ENCODE measurements around the gene MAGED2.

The MAGED2 gene

DNA sequence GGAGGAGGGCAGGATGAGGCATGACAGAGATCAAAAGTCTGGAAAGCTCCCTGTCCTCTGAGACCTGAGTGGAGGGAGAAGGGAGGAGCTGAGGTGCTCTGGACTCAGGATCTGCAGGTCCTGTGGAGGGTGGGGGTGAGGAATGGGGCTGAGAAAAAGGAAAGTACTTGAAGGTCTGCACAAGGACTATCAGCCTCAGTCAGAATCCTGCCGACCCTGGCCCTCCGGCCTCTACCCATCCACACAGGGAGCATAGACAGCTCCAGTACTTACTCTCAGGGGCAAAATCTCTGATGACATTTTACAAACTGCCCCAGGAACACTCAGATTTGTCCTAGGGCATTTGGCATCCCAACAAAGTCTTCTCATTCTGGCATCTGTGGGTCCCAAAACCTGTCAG, 8.5 kb upstream of the MAGED2 start:
- H3K27me3 Mint-ChIP-seq: no peaks in the 10 kb centered on the region
- H3K4me1 Mint-ChIP-seq: no peaks in the 10 kb centered on the region
- ATAC-seq (replicated peaks; ENCODE audit: extremely low read depth, poor library complexity, severe bottlenecking): no peak
- H3K36me3 Mint-ChIP-seq (ENCODE audit: insufficient read depth): no peaks in the 10 kb centered on the region
- H3K9me3 Mint-ChIP-seq: no peaks in the 10 kb centered on the region
- H3K4me3 Mint-ChIP-seq: no peak overlapping the region
- DNase-seq (ENCODE audit: low spot score in 2 of 2): no peak
- H3K27ac Mint-ChIP-seq (ENCODE audit: low read depth): no peak overlapping the region

DNA sequence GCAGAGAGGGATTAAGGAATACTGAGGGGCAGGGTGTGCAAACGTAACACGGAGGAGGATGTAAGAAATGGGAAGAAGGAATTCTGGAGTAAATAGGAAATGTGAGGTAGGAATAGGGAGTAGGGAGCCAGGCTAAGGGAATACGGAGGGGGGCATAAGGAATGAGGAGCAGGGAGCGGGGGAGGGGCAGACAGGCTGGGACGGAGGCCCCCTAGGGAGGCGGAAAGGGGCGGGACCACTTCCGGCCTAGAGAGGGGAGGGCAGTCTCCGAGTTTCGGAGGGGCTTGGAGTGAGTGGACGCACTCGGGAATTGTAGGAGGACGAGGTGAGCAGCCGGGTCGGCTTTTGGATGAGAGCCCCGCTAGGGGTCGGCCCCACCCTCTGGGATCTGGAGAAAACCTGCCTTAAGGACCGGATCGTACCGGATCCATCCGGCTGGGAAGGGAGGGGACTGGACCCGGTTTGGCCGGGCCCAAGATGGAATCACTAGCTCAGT, 612 bp downstream of the MAGED2 start:
- H3K9me3 Mint-ChIP-seq: no peaks in the 10 kb centered on the region
- peak overlapping the region; percentile 97 for H3K27ac Mint-ChIP-seq (ENCODE audit: low read depth)
- H3K4me3 Mint-ChIP-seq: peak overlapping the region; percentile 88
- ATAC-seq (replicated peaks; ENCODE audit: extremely low read depth, poor library complexity, severe bottlenecking): peak; percentile 44
- DNase-seq (ENCODE audit: low spot score in 2 of 2): peak in 1 of 2 donors; percentile 16
- H3K4me1 Mint-ChIP-seq: peaks cover 26% of the 10 kb centered on the region
- H3K36me3 Mint-ChIP-seq (ENCODE audit: insufficient read depth): peaks cover 34% of the 10 kb centered on the region
- H3K27me3 Mint-ChIP-seq: no peaks in the 10 kb centered on the region

DNA sequence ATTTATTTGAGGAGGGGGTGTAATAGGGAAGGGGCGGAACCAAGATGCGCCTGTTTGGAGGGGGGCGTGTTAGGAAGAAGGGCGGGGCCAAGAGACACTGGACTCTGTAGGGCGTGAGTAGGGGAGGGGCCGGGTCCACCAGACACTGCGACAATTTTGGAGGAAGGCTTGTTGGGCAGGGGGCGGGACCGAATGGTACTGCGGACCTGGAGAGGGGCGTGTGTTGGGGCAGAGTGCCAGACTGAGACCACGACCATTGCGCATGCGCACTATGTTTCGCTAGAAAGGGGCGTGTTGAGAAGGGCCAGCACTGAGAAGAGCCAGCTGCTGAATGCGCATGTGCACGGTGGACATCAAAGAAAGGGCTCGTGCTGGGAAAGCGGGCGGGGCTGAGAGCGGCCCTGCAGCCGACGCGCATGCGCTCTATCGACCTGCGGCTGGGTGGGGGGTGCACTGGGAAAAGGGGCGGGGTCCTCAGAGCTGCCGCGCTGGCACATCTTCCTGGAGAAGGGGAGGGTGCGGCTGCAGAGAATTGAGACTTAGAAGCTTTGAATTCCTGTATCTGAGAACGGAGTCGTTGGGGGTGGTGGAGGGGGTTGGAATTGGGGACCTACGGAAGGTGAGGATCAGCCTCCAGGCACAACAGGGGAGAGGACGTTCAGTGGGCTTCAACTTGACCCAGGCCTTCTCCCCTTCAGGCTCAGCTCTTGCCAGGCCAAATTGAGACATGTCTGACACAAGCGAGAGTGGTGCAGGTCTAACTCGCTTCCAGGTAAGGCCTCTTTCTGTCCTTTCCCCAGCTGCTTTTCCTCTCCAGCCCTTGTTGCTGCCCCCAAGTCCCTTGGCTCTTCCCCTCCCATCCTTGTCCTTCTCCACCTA, 1.3 kb downstream of the MAGED2 start:
- ATAC-seq (replicated peaks; ENCODE audit: extremely low read depth, poor library complexity, severe bottlenecking) (peak; percentile 65), DNase-seq (ENCODE audit: low spot score in 2 of 2) (peak; percentile 77 to 86)
- H3K4me1 Mint-ChIP-seq: peaks cover 26% of the 10 kb centered on the region
- H3K36me3 Mint-ChIP-seq (ENCODE audit: insufficient read depth): peaks cover 37% of the 10 kb centered on the region
- peak overlapping the region; percentile 97 for H3K27ac Mint-ChIP-seq (ENCODE audit: low read depth)
- H3K27me3 Mint-ChIP-seq: no peaks in the 10 kb centered on the region
- peak overlapping the region; percentile 88 for H3K4me3 Mint-ChIP-seq
- no peaks in the 10 kb centered on the region for H3K9me3 Mint-ChIP-seq

DNA sequence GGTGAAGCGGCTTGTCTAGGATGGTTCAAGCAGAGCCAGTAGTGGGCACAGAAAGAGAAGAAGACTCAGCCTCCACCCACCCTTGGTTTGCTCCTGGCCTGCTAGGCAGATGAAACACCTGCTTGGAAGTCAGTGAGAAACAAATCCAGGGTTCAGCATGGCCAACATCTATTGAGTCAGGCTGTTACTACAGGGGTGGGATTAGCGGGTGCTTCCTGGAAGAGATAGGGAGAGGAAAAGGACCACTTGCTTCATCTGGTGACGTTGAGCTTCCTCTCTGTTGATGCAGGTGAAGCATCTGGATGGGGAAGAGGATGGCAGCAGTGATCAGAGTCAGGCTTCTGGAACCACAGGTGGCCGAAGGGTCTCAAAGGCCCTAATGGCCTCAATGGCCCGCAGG, 3.0 kb downstream of the MAGED2 start:
- peaks cover 44% of the 10 kb centered on the region for H3K36me3 Mint-ChIP-seq (ENCODE audit: insufficient read depth)
- no peak for DNase-seq (ENCODE audit: low spot score in 2 of 2)
- no peak for ATAC-seq (replicated peaks; ENCODE audit: extremely low read depth, poor library complexity, severe bottlenecking)

DNA sequence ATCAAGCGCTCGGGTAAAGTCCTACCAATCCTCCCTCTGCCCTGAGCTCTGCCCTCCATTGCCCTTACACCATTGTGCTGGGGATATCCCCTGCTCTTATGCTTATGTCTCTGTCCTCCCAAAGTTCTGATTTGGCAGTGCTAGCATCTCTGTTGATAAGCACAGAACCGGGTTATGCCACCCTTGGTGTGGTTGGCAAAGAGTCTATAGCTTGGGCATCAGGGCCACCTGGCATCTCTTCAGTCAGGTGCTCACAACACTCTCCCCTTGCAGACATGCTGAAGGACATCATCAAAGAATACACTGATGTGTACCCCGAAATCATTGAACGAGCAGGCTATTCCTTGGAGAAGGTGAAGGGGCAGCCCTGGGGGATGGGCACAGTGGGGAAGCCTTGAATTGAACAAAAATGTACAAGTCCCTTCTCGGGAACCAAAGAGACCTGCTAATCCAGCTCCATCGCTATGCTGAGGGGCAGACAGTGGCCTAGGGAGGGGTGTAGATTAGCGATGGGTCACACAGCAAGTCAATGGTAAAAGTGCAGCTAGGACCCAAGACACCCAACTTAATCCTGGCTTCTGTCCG, 3.8 kb downstream of the MAGED2 start:
- no peak for DNase-seq (ENCODE audit: low spot score in 2 of 2)
- no peak for ATAC-seq (replicated peaks; ENCODE audit: extremely low read depth, poor library complexity, severe bottlenecking)
- Mint-ChIP-seq H3K27me3 (no peaks in the 10 kb centered on the region), H3K9me3 (no peaks in the 10 kb centered on the region), H3K4me3 (peak overlapping the region; percentile 36), H3K27ac (ENCODE audit: low read depth) (no peak overlapping the region), H3K4me1 (peaks cover 26% of the 10 kb centered on the region), H3K36me3 (ENCODE audit: insufficient read depth) (peaks cover 46% of the 10 kb centered on the region)

More for the DNA sequence above, 3.0 kb downstream of the MAGED2 start:
- H3K9me3 Mint-ChIP-seq: no peaks in the 10 kb centered on the region
- H3K27ac Mint-ChIP-seq (ENCODE audit: low read depth): no peak overlapping the region
- H3K4me3 Mint-ChIP-seq: no peak overlapping the region
- no peaks in the 10 kb centered on the region for H3K27me3 Mint-ChIP-seq
- peaks cover 26% of the 10 kb centered on the region for H3K4me1 Mint-ChIP-seq

DNA sequence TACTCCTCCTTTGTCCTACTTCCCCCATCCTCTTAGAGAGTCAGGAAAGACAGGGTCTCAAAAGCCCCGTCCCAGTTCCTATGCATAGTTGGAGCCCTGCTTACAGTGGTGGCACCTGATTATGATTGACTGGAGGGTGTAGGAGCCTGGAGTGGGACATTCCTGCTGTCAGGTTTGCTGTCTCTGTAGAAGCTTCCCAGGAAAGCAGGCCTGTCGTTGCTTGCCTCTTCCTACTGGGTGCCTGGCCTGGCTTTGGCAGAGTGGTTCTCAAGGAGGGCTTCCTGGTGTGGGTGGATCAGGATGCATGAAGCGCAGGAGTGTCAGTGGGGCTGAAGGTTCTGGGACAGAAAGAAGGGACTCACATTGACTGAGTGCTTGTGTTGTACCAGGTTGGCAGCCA, 4.8 kb downstream of the MAGED2 start:
- ATAC-seq (replicated peaks; ENCODE audit: extremely low read depth, poor library complexity, severe bottlenecking) (no peak), DNase-seq (ENCODE audit: low spot score in 2 of 2) (no peak)
- H3K27ac Mint-ChIP-seq (ENCODE audit: low read depth): no peak overlapping the region
- H3K9me3 Mint-ChIP-seq: no peaks in the 10 kb centered on the region
- no peaks in the 10 kb centered on the region for H3K27me3 Mint-ChIP-seq
- peaks cover 45% of the 10 kb centered on the region for H3K36me3 Mint-ChIP-seq (ENCODE audit: insufficient read depth)
- H3K4me1 Mint-ChIP-seq: peaks cover 28% of the 10 kb centered on the region
- no peak overlapping the region for H3K4me3 Mint-ChIP-seq

DNA sequence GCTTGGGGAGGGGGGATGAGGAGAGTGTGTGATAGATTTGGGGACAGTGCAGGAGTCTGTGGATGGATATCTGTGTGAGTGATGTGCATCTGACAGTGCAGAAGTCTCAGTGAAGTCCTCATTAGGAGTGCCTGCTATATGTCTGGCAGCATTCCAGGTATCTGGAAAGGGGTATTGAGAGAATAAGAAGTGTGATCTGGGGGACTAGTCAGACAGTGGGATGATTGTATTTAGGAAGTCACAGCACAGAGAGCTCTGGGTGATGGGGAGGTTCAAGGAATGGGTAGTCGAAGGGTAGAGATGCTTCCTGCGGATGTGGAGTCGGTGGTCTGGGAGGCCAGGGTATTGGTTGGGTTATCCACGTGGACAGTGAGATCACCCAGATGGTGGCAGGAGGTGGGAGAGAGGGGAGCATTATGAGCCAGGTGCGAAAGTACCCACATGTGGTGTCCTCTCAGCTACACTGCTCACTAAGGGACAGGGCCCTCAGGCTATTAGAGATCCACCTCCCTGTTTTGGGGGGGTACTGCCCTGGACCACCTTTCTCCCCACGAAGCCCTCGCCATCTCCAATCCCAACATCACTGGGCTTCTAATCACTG, 9.8 kb downstream of the MAGED2 start:
- Mint-ChIP-seq H3K4me1 (peaks cover 6% of the 10 kb centered on the region), H3K4me3 (no peak overlapping the region), H3K9me3 (no peaks in the 10 kb centered on the region), H3K27me3 (no peaks in the 10 kb centered on the region), H3K27ac (ENCODE audit: low read depth) (no peak overlapping the region), H3K36me3 (ENCODE audit: insufficient read depth) (peaks cover 18% of the 10 kb centered on the region)
- DNase-seq (ENCODE audit: low spot score in 2 of 2) (no peak), ATAC-seq (replicated peaks; ENCODE audit: extremely low read depth, poor library complexity, severe bottlenecking) (no peak)

DNA sequence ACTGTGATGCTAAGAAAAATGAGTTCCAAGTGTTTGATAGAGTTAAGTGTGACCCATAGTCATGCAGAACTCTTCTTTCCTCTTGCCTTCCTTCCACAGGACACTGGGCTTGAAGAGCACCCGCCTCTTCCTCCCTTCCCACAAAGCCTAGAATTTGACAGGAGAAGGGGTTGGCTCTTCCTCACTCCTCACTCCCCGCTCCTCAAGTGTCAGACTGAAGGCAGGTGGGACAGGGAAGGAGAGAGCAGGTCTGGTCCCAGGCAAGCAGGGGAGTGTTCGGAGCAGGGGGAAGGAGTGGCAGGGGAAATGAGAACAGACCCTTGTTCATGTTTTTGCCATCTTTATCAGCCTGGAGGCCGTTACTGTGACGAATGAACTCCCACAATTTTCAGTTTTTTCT, 10.7 kb downstream of the MAGED2 start:
- Mint-ChIP-seq H3K27ac (ENCODE audit: low read depth) (no peak overlapping the region), H3K4me1 (peaks cover 6% of the 10 kb centered on the region), H3K36me3 (ENCODE audit: insufficient read depth) (peaks cover 12% of the 10 kb centered on the region), H3K9me3 (no peaks in the 10 kb centered on the region), H3K27me3 (no peaks in the 10 kb centered on the region), H3K4me3 (no peak overlapping the region)
- ATAC-seq (replicated peaks; ENCODE audit: extremely low read depth, poor library complexity, severe bottlenecking) (no peak), DNase-seq (ENCODE audit: low spot score in 2 of 2) (no peak)

DNA sequence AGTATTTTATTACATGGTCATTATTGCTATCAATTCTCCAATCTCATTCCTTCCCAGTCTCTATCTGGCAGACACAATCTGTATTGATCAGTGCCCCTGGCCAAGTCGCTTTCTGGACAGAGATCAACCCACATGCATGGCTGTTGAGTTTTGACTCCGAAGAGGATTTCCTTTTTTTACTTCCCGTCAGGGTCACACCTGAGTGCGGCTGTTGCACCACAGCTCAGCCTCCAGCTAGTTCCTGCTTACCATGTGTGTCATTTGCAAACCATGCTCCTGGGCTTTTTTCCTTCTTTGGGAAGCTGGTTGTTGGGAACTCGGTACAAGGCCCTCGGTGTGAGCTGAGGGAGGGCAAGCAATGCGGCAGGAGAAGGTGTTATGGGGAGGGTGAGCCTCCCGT, 11.7 kb downstream of the MAGED2 start:
- Mint-ChIP-seq H3K9me3 (no peaks in the 10 kb centered on the region), H3K27me3 (no peaks in the 10 kb centered on the region), H3K27ac (ENCODE audit: low read depth) (no peak overlapping the region), H3K36me3 (ENCODE audit: insufficient read depth) (peaks cover 6% of the 10 kb centered on the region), H3K4me1 (peaks cover 6% of the 10 kb centered on the region), H3K4me3 (no peak overlapping the region)
- DNase-seq (ENCODE audit: low spot score in 2 of 2) (no peak), ATAC-seq (replicated peaks; ENCODE audit: extremely low read depth, poor library complexity, severe bottlenecking) (no peak)

DNA sequence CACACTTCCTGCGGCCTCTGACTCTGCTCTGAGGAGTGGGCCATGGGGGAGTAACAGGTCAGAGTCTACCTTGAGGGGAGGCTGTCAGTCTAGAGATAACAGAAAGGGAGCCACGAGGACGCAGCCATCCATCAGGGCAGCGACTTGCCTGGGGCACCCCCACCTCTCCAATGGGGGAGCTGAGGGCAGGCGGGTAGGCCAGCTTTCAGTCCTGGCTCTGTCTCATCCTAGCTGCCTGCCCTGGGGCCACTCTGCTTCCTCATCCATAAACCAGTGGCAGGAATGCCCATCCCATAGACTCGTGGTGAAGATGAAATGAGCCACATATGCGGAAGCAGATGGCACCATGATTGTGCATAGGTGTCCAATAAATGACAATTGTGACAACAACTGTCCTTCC, 13.2 kb downstream of the MAGED2 start:
- no peak for ATAC-seq (replicated peaks; ENCODE audit: extremely low read depth, poor library complexity, severe bottlenecking)
- Mint-ChIP-seq H3K4me3 (no peak overlapping the region), H3K9me3 (no peaks in the 10 kb centered on the region), H3K27me3 (no peaks in the 10 kb centered on the region), H3K27ac (ENCODE audit: low read depth) (no peak overlapping the region), H3K4me1 (peaks cover 6% of the 10 kb centered on the region), H3K36me3 (ENCODE audit: insufficient read depth) (peaks cover 5% of the 10 kb centered on the region)
- no peak for DNase-seq (ENCODE audit: low spot score in 2 of 2)

DNA sequence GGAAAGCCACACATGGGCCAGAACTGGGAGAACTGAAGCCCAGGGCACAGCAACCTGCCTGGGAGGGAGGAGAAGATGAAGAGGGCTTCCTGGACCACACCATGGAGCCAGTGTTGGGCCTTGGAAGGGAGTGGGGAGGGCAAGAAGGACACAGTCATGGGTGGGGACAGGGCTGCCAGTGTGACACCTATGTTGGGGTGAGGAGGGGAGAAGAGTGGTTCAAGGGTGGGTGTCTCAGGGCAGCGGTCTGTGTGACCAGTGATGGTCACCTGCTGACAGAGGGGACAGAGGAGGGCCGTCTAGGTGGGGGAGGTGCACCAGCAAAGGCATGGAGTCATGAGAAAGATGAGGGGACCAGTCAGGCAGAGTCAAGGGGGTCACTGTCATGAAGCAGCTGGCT, 13.8 kb downstream of the MAGED2 start:
- ATAC-seq (replicated peaks; ENCODE audit: extremely low read depth, poor library complexity, severe bottlenecking) (no peak), DNase-seq (ENCODE audit: low spot score in 2 of 2) (no peak)
- H3K36me3 Mint-ChIP-seq (ENCODE audit: insufficient read depth): peaks cover 4% of the 10 kb centered on the region
- no peak overlapping the region for H3K4me3 Mint-ChIP-seq
- no peaks in the 10 kb centered on the region for H3K9me3 Mint-ChIP-seq
- no peak overlapping the region for H3K27ac Mint-ChIP-seq (ENCODE audit: low read depth)
- peaks cover 6% of the 10 kb centered on the region for H3K4me1 Mint-ChIP-seq
- no peaks in the 10 kb centered on the region for H3K27me3 Mint-ChIP-seq

DNA sequence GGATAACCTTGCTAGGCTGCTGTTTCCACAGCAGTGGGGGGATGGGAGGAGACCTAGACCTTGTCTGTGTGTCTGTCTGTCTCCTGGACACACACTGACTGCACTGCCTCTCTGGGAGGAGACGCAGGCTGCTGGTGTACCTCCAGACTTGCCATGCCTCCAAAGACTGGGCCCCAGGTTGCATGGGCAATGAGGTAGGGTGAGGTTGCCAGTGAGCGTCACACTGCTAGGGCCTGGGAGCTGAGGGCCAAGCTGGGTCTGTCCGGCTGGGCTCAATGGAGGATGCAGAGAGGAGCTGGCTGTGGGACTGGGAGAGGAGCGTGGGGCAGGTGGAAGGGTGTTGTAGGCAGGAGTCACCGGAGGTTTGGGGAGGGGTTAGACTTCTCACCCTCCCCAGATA, 16.6 kb downstream of the MAGED2 start:
- no peak overlapping the region for H3K27ac Mint-ChIP-seq (ENCODE audit: low read depth)
- no peaks in the 10 kb centered on the region for H3K9me3 Mint-ChIP-seq
- no peak for DNase-seq (ENCODE audit: low spot score in 2 of 2)
- H3K4me3 Mint-ChIP-seq: no peak overlapping the region
- peaks cover 3% of the 10 kb centered on the region for H3K36me3 Mint-ChIP-seq (ENCODE audit: insufficient read depth)
- no peaks in the 10 kb centered on the region for H3K4me1 Mint-ChIP-seq
- no peak for ATAC-seq (replicated peaks; ENCODE audit: extremely low read depth, poor library complexity, severe bottlenecking)
- H3K27me3 Mint-ChIP-seq: no peaks in the 10 kb centered on the region

DNA sequence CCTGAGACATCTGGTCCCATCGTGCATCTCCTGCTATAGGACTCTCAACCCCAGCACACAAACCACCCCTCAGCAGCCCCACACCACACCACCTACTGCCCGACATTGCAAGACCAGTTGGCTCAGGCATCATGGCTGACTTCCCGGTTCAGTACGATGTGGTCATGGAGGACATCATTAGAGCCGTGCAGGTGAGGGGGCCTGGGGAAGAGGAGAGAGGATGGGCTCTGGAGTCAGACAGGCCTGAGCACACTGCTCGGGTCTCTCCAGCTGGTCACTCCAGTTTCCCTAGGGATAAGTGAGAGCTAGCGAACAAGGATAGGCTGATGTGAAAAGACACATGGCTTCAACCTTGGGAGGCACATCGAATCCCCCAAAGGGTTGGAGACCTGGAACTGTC, 17.2 kb downstream of the MAGED2 start:
- Mint-ChIP-seq H3K4me3 (no peak overlapping the region), H3K4me1 (no peaks in the 10 kb centered on the region), H3K27me3 (no peaks in the 10 kb centered on the region), H3K27ac (ENCODE audit: low read depth) (no peak overlapping the region), H3K36me3 (ENCODE audit: insufficient read depth) (peaks cover 3% of the 10 kb centered on the region), H3K9me3 (no peaks in the 10 kb centered on the region)
- ATAC-seq (replicated peaks; ENCODE audit: extremely low read depth, poor library complexity, severe bottlenecking) (no peak), DNase-seq (ENCODE audit: low spot score in 2 of 2) (no peak)

Measured in central memory CD8-positive, alpha-beta T cell (primary cell).